Measurements from ENCODE around the gene SCYGR8.
A peak's percentile ranks its signal among the peaks of the same experiment; 100 is the strongest.

Gene SCYGR8

DNA sequence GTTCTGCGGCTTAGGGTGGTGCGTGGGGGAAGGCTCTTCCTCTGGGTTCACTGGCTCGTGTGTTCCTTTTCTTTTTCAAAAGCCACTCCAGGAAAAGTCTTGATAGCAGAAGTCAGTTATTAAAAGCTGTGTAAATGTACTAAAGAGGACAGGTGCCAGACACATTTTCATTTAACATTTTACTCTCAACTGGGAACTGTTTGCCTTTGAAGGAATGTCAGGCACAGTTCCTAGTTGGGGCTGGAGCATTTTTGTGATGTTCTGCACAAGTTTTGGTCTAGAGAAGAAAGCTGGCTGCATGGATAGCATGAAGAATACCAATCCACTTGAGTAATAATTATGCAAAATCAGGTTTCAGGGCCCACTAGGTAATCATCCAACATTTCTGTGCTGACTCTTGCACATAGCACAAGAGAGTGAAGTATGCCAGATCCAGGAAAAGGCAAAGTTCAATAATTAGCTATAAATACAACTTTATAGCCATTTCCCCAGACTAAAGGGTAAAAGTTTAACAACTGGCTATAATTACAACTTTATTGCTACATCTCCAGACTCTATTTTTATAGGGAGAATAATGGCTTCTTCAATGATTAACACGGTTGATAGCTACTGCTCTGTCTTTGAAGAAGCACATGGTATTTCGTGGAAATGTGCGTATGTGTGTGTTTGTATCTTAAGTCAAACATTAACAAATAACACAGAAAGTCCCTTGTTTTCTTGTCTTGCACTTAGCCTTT, 16.2 kb downstream of the SCYGR8 start:
- no peak for DNase-seq

DNA sequence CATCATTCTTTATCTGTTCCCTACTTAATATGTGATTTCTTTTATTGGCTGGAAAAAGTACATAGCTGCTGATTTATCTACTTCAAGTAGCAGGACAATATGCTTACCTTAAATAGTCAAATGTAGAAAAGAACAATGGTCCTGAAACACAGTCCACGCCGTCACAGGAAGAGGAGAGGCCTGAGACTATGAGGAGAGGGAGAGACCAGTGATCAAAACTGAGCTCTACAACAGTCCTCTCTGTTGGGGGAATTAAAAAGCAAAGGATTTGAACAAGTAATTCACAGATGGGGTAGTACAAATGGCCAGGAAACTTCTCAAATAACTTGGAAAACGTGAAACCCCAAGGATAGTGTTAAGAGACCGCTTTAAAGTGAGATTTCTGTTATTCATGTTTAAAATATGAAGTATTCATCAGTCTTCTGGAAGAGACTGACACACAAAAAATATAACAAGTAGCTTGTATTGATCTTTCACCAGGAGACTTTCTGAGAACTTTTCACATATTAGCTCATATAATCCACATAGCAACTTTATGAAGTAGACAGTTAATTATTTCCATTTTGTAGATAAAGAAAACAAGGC, 20.2 kb downstream of the SCYGR8 start:
- DNase-seq = no peak

DNA sequence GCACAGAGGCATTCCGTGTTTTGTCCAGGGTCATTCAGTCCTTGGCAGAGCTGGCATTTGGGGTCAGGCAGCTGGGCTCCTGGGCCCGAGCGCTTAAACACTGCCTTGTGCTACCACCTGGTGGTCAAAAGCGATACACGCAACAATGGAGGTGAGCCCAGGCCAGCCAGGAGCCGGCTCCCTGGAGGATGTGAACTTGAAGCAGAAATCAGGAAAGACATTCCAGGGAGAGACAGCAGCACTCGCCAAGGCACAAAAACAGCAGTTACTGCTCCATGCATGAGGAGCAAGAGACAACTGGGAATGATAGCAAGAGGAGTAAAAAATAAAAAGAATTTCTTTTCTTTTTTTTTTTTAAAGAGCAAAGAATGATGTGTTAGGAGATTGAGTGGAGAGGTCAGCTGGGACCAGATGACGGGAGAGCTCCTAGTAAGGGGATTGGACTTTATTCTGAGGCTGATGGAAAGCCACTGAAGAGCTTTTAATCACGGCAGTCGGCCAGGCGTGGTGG, 20.7 kb downstream of the SCYGR8 start:
- DNase-seq = peak; percentile 82

DNA sequence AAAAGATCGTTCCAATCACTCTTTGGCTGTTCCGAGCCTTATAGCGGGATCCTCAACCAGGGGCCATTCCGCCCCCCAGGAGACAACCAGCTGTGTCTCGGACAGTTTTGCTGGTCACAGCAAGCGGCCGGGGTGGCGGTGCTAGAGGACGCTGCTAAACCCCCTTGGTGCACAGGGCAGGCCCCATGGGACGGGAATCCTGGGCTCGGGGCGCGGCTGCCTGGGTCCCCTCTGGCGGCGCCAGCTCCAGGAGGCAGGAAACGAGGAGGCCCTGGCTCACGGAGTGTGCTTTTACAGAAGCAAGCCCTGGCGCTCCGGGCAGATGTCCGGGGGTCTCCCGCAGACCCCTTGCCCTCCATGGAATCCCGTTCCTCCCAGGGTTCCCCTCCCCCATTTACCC, 22.1 kb downstream of the SCYGR8 start:
- no peak for DNase-seq

DNA sequence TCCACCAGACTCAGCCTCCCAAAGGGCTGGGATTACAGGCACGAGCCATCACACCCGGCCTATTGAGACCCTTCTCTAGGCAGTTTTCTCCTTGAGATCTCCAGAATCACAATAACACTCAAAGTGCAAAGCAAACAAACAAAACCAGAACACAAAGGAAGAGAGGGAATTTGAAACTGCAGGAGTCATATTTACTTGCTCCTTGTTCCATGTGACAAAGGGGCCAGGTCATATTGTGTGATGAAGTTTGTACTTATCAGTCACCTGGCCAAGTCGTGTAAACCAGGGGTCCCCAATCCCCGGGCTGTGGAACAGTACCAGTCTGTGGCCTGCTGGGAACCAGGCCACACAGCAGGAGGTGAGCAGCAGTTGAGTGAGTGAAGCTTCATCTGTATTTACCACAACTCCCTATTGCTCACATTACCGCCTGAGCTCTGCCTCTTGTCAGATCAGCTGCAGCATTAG, 26.5 kb downstream of the SCYGR8 start:
- no peak for DNase-seq

DNA sequence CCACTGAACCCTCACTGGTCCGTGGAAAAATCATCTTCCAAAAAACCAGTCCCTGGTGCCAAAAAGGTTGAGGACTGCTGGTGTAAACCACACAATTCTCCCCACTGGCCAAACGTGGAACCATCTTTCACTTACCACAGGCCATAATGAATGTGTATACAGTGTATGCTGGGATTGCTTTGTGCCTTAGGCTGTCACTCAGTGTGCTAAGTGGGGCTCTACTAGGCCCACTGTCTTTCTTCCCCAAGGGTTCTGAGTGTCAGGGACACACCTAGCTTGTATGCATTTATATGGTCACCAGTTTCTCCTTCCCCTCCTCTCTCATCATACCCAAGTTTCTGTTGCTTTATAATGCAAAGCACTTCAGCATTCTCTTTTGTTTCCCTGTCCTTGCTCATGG, 27.2 kb downstream of the SCYGR8 start:
- no peak for DNase-seq

DNA sequence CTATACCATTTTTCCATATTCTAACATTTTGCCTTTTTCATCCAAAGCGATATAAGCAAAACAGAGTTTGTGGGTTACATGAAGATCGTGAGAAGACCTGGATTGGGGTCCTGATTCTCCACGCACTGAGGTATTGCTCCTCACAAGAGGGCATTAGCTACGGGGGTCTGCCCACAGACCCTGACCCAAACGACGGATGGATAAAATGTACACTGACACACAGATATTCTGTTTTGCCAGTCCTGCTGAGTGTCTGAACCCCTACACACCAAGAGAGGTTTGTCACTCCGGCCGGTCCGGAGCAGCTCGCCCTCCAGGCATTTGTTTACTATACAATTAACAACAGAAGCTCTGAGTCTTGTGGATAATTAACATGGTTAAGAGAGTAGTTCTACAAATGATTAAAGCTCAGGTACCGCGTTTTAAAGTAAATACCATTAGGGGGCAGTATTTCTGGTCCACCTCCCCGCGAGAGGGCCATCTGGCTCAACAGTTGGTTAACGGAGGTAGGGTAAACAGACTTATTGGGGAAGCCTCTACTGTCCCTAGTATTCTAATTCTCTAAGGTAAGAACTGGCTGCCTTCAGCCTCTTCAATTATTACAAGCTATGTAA, 28.4 kb downstream of the SCYGR8 start:
- no peak for DNase-seq

DNA sequence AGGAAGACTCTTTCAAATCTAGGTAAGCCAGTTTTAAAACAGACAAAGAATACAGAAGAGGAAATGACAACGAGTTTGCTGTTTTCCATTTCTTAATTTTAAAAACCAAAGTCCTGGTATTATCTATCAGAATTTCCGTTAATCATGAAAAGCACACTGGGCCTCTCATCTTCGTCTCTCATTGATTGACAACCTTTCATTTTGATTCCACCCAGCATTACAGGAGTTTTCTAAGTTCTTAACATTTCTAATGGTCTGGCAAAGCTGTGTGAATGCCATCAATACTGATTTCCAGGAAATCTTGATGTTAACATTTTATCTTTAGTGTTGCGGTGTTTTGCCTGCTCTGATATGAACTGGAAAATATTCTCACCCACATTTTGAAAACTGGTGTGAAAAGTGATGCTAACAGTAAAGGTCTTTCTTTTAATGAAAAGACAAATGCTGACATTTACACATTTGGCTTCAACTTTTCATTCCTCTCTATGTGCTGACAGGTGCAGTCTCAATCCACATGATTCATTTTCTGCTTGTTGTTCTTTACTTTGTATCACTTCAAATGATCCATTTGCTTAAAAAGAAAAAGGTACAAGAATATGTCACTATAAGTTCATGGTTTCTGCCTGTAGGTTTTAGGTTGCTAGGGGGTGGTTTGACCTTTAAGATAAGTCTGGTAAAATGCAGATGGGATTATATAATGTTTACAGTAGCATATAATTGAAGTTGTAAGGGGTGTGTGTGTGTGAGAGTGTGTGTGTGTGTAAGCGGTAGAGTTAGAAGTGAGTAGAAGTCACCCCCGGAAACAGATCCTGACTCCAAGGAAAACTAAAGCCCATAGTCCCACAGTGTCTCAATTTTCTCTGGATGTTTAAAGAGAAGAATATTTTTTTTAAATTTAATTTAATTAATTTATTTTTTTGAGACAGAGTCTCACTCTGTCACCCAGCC, 29.5 kb downstream of the SCYGR8 start:
- no peak for DNase-seq

DNA sequence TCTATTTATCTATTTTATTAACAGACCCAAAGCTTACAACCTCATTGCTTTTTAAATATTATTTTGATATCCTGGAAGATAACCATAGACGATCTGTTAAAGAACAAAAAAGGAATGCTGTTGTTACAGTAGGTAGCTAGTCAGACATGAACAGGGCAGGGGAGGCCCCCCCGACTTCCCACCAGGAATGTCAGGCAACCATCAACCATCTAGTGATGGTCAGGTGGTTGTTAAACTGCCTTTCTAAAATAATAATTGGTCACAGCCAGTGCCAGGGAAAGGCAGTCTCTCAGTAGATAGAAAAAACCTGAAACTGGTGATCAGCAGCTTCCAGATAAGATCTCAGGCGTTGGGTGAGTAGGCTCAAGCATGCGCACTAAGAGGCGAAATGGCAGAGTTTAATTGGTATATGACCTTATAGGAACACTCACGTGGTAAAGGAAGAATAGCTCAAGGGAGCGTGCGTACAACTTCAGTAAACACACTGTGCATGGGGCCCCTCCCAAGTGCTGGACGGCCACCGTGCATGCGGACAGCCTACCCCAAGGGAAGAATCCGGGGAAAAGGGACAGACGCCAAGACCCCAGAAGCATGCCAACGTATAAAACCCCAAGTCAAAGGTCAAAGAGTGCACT, 35.4 kb downstream of the SCYGR8 start:
- DNase-seq = no peak

DNA sequence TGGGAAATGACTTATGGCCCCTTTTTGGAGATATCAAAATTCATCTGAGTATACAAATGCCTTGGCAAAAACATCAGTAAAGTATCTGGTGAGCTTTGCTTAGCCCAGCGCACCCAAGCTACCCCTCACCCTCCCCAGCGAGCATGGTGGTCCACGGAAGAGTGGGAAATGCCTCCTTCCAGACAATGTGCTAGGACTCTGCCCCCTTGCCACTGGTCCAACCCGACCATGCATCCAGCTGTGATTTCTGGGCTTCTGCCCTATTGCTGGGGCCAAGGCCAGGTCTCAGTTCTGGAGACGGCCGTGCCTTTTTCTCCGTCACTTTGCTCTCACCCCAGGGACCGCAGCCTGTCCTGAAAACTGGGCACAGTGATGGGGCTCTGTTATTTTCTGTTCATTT, 36.1 kb downstream of the SCYGR8 start:
- no peak for DNase-seq

DNA sequence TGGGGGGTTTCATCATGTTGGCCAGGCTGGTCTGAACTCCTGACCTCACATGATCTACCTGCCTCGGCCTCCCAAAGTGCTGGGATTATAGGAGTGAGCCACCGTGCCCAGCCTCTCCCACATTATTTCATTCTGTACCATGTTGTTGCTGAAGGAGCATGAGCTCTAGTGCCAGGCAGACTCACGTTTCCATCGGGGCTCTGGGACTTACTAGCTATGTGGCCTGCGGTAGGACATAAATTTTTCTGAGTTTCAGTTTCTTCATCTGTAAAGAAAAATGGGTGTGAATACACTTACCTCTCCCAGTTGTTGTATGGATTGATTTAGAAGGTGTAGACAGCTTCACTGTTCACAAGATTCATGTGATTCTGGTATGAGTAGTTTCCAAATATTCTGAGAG, 37.1 kb downstream of the SCYGR8 start:
- no peak for DNase-seq

DNA sequence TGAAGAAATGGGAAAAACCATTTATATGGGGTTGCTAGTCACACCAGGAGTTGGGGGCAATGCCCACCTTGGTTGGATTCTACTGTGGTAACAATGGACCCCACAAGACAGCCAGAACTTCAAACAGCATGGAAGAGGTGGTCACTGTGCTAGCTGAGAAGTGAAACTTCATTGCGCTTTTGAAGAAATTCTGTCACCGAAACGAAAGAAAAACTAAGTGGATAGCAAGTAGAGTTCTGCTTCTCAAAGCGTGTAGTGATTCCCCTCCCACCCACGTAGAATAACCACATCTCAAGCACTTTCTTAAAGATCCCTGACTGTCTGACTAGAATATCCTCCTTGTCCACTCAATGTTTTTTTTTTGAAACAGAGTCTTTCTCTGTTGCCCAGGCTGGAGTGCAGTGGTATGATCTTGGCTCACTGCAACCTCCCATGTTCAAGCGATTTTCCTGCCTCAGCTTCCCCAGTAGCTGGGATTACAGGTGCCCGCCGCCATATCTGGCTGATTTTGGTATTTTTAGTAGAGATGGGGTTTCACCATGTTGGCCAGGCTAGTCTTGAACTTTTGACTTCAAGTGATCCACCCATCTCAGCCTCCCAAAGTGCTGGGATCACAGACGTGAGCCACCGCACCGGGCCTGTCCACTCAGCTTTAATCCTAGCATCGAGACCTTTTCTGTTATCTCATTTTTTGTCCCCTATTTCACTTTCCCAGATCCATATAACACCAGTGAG, 37.9 kb downstream of the SCYGR8 start:
- no peak for DNase-seq

DNA sequence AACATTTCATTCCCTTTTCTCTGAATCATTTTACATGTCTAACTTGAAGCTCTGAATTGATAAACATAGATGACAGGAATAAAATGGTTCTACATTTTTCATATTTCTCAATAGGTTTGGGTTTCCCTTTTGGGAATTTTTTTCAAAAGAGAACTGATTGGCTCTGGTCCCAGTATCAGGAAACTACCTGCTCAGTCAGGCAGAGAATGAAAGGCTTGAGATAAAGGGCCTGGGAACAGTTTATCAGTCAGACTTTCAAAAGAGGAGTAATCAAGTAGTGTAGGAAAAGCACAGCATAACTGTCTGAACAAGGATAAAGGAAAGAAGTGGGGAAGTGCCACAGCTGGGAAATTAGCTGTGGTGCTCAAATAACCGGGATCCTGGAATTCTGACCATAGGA, 39.6 kb downstream of the SCYGR8 start:
- no peak for DNase-seq

DNA sequence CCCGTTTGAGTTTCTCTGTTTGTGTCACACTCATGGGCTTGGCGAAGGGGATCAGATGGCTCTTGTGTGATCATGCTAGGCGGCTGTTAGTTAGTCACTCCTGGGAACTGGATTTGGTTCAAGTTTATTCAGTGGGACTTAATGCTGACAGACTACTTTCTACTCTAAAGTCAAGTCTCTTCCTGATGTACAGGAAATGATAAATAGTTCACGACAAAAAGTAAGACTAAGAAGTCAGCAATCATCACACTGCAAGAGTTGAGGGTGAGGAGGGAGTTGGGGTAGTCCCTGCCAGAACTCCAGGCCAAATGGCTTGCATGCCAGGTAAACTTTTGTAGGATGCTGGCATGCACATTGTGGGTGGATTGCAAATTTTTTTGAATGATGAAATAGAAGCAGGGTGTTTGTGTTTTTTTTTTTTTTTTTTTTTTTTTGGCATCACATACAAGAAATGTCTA, 42.9 kb downstream of the SCYGR8 start:
- no peak for DNase-seq

DNA sequence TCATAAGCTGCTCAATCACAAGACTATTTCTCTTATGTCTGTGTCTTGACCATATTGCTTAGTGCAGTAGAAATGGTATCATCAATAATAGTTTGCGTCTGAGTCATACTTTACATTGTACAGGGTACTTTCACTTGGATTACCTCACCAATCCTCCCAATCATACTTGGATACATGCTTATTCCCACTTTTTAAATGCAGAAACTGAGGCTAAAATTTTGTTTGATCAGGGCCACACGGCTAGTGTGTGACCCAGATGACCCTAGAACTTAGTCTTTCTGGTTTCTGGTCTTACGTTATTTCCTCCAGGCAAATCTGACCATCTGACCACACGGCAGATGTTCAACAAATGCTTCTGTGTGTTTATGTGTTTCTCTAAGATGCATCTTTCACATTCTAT, 44.1 kb downstream of the SCYGR8 start:
- no peak for DNase-seq

DNA sequence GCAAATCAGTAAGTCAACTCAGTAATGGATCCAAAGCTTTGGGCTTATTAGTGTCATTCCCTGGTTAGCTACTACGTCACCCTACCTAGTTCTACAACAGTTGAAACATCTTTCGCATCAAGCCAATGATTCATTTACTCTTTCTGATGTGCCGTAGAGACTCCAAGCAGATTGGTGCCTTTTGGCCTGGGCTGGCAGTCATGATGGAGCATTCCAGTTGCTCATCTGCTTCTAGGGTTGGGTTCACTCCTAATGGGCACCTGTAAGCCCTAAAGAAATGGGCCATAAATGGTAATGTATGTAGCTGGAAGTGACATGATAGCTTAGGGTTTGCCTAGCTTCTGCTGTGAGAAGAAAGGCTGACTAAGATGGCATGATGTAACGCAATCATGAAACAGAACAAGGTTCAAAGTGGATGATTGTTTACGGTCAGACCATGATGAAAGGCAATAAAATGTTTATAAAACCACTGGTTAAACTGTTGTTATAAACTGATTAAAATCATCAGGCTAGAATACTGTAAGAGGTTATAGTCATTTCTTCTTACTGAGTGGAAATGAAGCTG, 47.5 kb downstream of the SCYGR8 start:
- DNase-seq = no peak
